ENCODE data around the gene HAND2. TPM values are rescaled to one million over a fixed set of nuclear protein-coding genes. Genes with fewer than 3 reads are reported as not detected.

HAND2 gene
- total and polyA plus RNA-seq, 10 donors: 0.80 to 6.3 (median 1.8) TPM

GRCh38 chr4:173482330-173482931 lies 47.6 kb downstream of the HAND2 start:
- Histone ChIP-seq H3K9me3 (no peaks in the 10 kb centered on the region), H3K4me1 (no peaks in the 10 kb centered on the region), H3K27ac (no peak overlapping the region), H3K27me3 (replicated peaks in 1 of 7) (no peaks in the 10 kb centered on the region), H3K4me3 (no peak overlapping the region), H3K36me3 (no peaks in the 10 kb centered on the region)
- intact Hi-C loops (cut with DNase I; ENCODE audit: low total_unique reads): no loop called here
- TF ChIP-seq CTCF (IDR thresholded peaks at IDR 0.05 in 8 of 11, conservative IDR thresholded peaks at IDR 0.05 in 3 of 11) (no peak), POLR2AphosphoS5 (IDR thresholded peaks at IDR 0.05) (no peak), POLR2A (IDR thresholded peaks at IDR 0.05) (no peak)
- DNase-seq: no peak
- 79 to 100% (median 96%) methylated on average over 1 of the region's 1 CpG for WGBS, 5 donors

DNA sequence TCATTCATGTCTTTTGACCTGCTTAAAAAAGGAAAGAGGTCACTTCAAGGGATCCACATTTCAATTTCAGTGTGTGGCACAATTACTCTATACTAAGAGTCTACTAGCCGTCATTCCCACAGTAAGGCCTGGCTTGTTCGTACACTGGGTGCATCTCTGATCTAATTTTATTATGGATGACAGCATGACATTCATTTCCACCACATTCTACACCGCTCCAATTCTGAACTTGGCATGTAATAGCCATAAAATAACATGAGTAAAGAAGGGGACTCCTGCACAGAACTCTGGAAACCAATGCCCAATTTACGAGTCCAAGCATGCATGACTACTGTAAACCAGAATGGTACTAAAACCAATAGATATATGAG lies 51.1 kb downstream of the HAND2 start:
- H3K4me1 ChIP-seq: no peaks in the 10 kb centered on the region
- DNase-seq: no peak
- TF ChIP-seq POLR2AphosphoS5 (IDR thresholded peaks at IDR 0.05) (no peak), CTCF (IDR thresholded peaks at IDR 0.05 in 8 of 11, conservative IDR thresholded peaks at IDR 0.05 in 3 of 11) (no peak), POLR2A (IDR thresholded peaks at IDR 0.05) (no peak)
- no peaks in the 10 kb centered on the region for H3K36me3 ChIP-seq
- no peak overlapping the region for H3K4me3 ChIP-seq
- WGBS, 5 donors: 85 to 97% (median 90%) methylated on average over 4 of the region's 4 CpGs
- H3K27ac ChIP-seq: no peak overlapping the region
- H3K9me3 ChIP-seq: no peaks in the 10 kb centered on the region
- intact Hi-C loops (cut with DNase I; ENCODE audit: low total_unique reads): no loop called here
- no peaks in the 10 kb centered on the region for H3K27me3 ChIP-seq (replicated peaks in 1 of 7)

GRCh38 chr4:173478201-173478912 lies 51.7 kb downstream of the HAND2 start:
- H3K4me3 ChIP-seq: no peak overlapping the region
- 80 to 93% (median 89%) methylated on average over 5 of the region's 5 CpGs for WGBS, 5 donors
- H3K27me3 ChIP-seq (replicated peaks in 1 of 7): no peaks in the 10 kb centered on the region
- no peaks in the 10 kb centered on the region for H3K36me3 ChIP-seq
- no peak for TF ChIP-seq POLR2A (IDR thresholded peaks at IDR 0.05)
- no peak for TF ChIP-seq CTCF (IDR thresholded peaks at IDR 0.05 in 8 of 11, conservative IDR thresholded peaks at IDR 0.05 in 3 of 11)
- TF ChIP-seq POLR2AphosphoS5 (IDR thresholded peaks at IDR 0.05): no peak
- no peak for DNase-seq
- no peaks in the 10 kb centered on the region for H3K9me3 ChIP-seq
- H3K4me1 ChIP-seq: no peaks in the 10 kb centered on the region
- no peak overlapping the region for H3K27ac ChIP-seq
- intact Hi-C loops (cut with DNase I; ENCODE audit: low total_unique reads): no loop called here

GRCh38 chr4:173477016-173477415 lies 53.0 kb downstream of the HAND2 start:
- no peaks in the 10 kb centered on the region for H3K27me3 ChIP-seq (replicated peaks in 1 of 7)
- DNase-seq: no peak
- H3K4me3 ChIP-seq: no peak overlapping the region
- TF ChIP-seq POLR2A (IDR thresholded peaks at IDR 0.05): no peak
- no peak overlapping the region for H3K27ac ChIP-seq
- no peaks in the 10 kb centered on the region for H3K36me3 ChIP-seq
- 59 to 76% (median 70%) methylated on average over 1 of the region's 1 CpG for WGBS, 5 donors
- H3K4me1 ChIP-seq: no peaks in the 10 kb centered on the region
- intact Hi-C loops (cut with DNase I; ENCODE audit: low total_unique reads): no loop called here
- no peaks in the 10 kb centered on the region for H3K9me3 ChIP-seq

Other genes with a start within 250 kb of the HAND2 start
- 100 to 1,000 TPM in 5 of 7 donors, 10 to 100 TPM in 2; 78.2 to 143 (median 126) TPM for gene HMGB2, start 195.9 kb downstream of the HAND2 start, total RNA-seq
- 100 to 1,000 TPM; 116 to 421 (median 163) TPM for gene HMGB2, start 195.9 kb downstream of the HAND2 start, polyA plus RNA-seq
- gene SAP30, start 159.3 kb downstream of the HAND2 start, total RNA-seq: 10 to 100 TPM in 6 of 7 donors, 1 to 10 TPM in 1; 6.0 to 43.2 (median 20.4) TPM
- gene SAP30, start 159.3 kb downstream of the HAND2 start, polyA plus RNA-seq: 10 to 100 TPM in 1 of 3 donors, 1 to 10 TPM in 2; 2.7 to 10.6 (median 8.0) TPM
- gene SCRG1, start 131.1 kb downstream of the HAND2 start, total RNA-seq: under 1 TPM in 5 of 7 donors, not detected in 2; 0.09 to 0.79 (median 0.40) TPM
- under 1 TPM; 0.11 to 0.32 (median 0.15) TPM for gene SCRG1, start 131.1 kb downstream of the HAND2 start, polyA plus RNA-seq